Stimulated activated effector memory CD8-positive, alpha-beta T cell treated with anti-CD3 and anti-CD28 coated beads, Interleukin-12 subunit alpha, Interleukin-12 subunit beta, amount 100 ng/mL, for 72 hours (primary cell): ENCODE data around the gene CRYGS.
A peak's percentile ranks its signal among the peaks of the same experiment; 100 is the strongest.
"Not testable (repeated sequence)": the region's sequence is repeated elsewhere in the genome, so short reads cannot be mapped to it uniquely, and the experiment has no call there.

Experiments
- ATAC-seq: fragments of 150-1000 bp; cut with Tn5 transposase; 2 replicates; pipeline ENCODE4 v1.10.0; 2021
- DNase-seq, 2 donors: peaks; one replicate each; pipeline ENCODE4 v3.0.0; 2021 to 2022; ENCODE audit warnings: low spot score in 2 of 2
- H3K27ac Mint-ChIP-seq: one replicate; pipeline ENCODE4 v1.8.0; 2022; ENCODE audit warnings: mild to moderate bottlenecking, mixed read lengths
- H3K36me3 Mint-ChIP-seq: one replicate; pipeline ENCODE4 v1.8.0; 2022; ENCODE audit warnings: mild to moderate bottlenecking, mixed read lengths
- H3K4me1 Mint-ChIP-seq: one replicate; pipeline ENCODE4 v1.8.0; 2022; ENCODE audit warnings: mixed read lengths
- H3K4me3 Mint-ChIP-seq: one replicate; pipeline ENCODE4 v1.8.0; 2022; ENCODE audit warnings: mild to moderate bottlenecking, mixed read lengths
- H3K9me3 Mint-ChIP-seq: one replicate; pipeline ENCODE4 v1.8.0; 2022; ENCODE audit warnings: mixed read lengths

The CRYGS gene

DNA sequence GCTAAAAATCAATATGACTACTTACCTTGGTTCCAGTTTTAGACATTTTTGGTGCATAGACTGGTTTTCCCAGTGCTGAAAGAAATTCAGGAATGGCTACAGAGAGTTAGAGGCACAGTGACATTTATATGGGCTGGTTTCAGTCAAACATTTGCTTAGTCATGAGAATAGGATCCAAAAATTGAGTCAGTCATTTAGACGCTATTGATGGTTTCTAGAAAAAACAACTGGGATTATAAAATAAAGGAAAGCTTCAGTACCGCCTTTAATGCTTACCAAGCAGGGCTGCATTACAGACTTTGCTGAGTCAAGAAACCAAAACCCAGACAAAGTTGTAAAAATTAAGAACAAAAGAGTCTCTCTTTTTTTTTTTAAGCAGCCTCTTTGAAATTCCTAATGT, at the start of gene CRYGS:
TSS of gene CRYGS (minus strand) at position 100 of the 400 bp plus-strand sequence. CDS start at position 46, 54 bp downstream.
- peaks cover 15% of the 10 kb centered on the region for H3K4me1 Mint-ChIP-seq
- no peak within 1 kb of the TSS for H3K27ac Mint-ChIP-seq
- DNase-seq (no peak), ATAC-seq (no peak)
- H3K4me3 Mint-ChIP-seq: no peak within 1 kb of the TSS
- H3K36me3 Mint-ChIP-seq: peaks cover 61% of the 10 kb centered on the region
- no peaks in the 10 kb centered on the region for H3K9me3 Mint-ChIP-seq

- Mint-ChIP-seq H3K9me3 (no peaks in the 10 kb centered on the region), H3K4me3 (no peak overlapping the region), H3K36me3 (no peaks in the 10 kb centered on the region), H3K4me1 (no peaks in the 10 kb centered on the region), H3K27ac (no peak overlapping the region)
- no peak for DNase-seq
- no peak for ATAC-seq
Observed at GRCh38 chr3:186593862-186594261, 49.7 kb upstream of the CRYGS start.

- Mint-ChIP-seq H3K36me3 (no peaks in the 10 kb centered on the region), H3K9me3 (no peaks in the 10 kb centered on the region), H3K4me3 (no peak overlapping the region), H3K4me1 (no peaks in the 10 kb centered on the region), H3K27ac (no peak overlapping the region)
- ATAC-seq (no peak), DNase-seq (no peak)
Observed at GRCh38 chr3:186592682-186593081, 48.5 kb upstream of the CRYGS start.

GRCh38 chr3:186590580-186591295, 46.6 kb upstream of the CRYGS start:
- no peak for DNase-seq
- ATAC-seq: no peak
- no peak overlapping the region for H3K27ac Mint-ChIP-seq
- no peaks in the 10 kb centered on the region for H3K4me1 Mint-ChIP-seq
- no peaks in the 10 kb centered on the region for H3K9me3 Mint-ChIP-seq
- H3K36me3 Mint-ChIP-seq: peaks cover 10% of the 10 kb centered on the region
- H3K4me3 Mint-ChIP-seq: no peak overlapping the region

GRCh38 chr3:186589856-186590579, 45.8 kb upstream of the CRYGS start:
- Mint-ChIP-seq H3K4me1 (no peaks in the 10 kb centered on the region), H3K9me3 (no peaks in the 10 kb centered on the region), H3K27ac (no peak overlapping the region), H3K4me3 (no peak overlapping the region), H3K36me3 (peaks cover 17% of the 10 kb centered on the region)
- peak; percentile 62 for ATAC-seq
- no peak for DNase-seq

DNA sequence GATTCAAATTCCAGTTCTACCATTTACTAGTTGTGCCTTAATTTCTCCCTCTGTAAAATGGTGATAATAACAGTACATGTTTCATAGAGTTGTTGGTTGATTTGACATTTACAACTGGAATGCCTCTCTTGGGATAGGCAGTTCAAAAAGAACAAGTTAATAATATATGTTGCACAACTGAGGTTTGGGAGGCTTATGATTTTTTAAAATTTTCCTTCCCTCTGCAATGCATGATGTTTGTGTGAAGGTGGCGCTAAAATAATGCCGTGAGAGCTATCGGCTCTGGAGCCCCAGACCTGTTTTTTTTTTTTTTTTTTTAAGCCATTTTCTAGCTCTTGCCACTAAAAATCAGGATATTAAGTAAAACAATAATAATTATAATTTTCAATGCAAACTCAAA, 44.9 kb upstream of the CRYGS start:
- ATAC-seq: no peak
- DNase-seq: no peak
- H3K4me1 Mint-ChIP-seq: no peaks in the 10 kb centered on the region
- H3K9me3 Mint-ChIP-seq: no peaks in the 10 kb centered on the region
- H3K4me3 Mint-ChIP-seq: no peak overlapping the region
- no peak overlapping the region for H3K27ac Mint-ChIP-seq
- H3K36me3 Mint-ChIP-seq: peaks cover 26% of the 10 kb centered on the region

DNA sequence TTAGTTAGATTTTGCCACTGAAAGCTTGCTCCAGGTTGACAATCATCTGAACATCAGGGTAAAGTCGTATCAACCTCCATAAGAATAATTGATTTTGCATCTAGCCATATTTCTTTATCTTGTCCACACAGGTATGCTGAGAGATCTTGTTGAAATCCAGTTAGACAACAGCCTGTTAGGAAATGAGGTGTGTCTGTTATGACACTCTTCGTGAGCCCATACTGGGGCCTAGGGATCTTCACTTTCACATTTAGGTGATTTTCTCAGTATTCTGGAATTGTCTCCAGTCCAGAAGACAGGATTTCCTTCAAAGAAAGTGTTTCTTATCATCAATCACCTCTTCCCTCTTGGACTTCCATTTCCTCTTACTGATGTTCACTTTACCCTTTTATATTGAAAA, 44.5 kb upstream of the CRYGS start:
- Mint-ChIP-seq H3K4me3 (no peak overlapping the region), H3K4me1 (no peaks in the 10 kb centered on the region), H3K9me3 (no peaks in the 10 kb centered on the region), H3K27ac (no peak overlapping the region), H3K36me3 (peaks cover 31% of the 10 kb centered on the region)
- DNase-seq: no peak
- no peak for ATAC-seq

GRCh38 chr3:186587183-186587582, 43.0 kb upstream of the CRYGS start:
- Mint-ChIP-seq H3K4me3 (no peak overlapping the region), H3K4me1 (no peaks in the 10 kb centered on the region)
- ATAC-seq: no peak

GRCh38 chr3:186586245-186586644, 42.1 kb upstream of the CRYGS start:
- ATAC-seq, H3K27ac Mint-ChIP-seq, H3K4me1 Mint-ChIP-seq, H3K9me3 Mint-ChIP-seq, H3K4me3 Mint-ChIP-seq, DNase-seq: not testable (repeated sequence)
- H3K36me3 Mint-ChIP-seq: peaks cover 55% of the 10 kb centered on the region

More at GRCh38 chr3:186587183-186587582, 43.0 kb upstream of the CRYGS start:
- Mint-ChIP-seq H3K27ac (no peak overlapping the region), H3K36me3 (peaks cover 45% of the 10 kb centered on the region), H3K9me3 (no peaks in the 10 kb centered on the region)
- no peak for DNase-seq

- ATAC-seq (peak; percentile 74), DNase-seq (peak in 1 of 2 donors; percentile 44)
- no peaks in the 10 kb centered on the region for H3K4me1 Mint-ChIP-seq
- peaks cover 77% of the 10 kb centered on the region for H3K36me3 Mint-ChIP-seq
- no peak overlapping the region for H3K4me3 Mint-ChIP-seq
- H3K27ac Mint-ChIP-seq: peak overlapping the region; percentile 18
- H3K9me3 Mint-ChIP-seq: no peaks in the 10 kb centered on the region
Observed at GRCh38 chr3:186583831-186584230, 39.7 kb upstream of the CRYGS start.

- H3K4me3 Mint-ChIP-seq: no peak overlapping the region
- DNase-seq: peak in 1 of 2 donors; percentile 30
- H3K36me3 Mint-ChIP-seq: peaks cover 90% of the 10 kb centered on the region
- no peaks in the 10 kb centered on the region for H3K9me3 Mint-ChIP-seq
- H3K4me1 Mint-ChIP-seq: peaks cover 5% of the 10 kb centered on the region
- no peak overlapping the region for H3K27ac Mint-ChIP-seq
- no peak for ATAC-seq
Observed at GRCh38 chr3:186582541-186582940, 38.4 kb upstream of the CRYGS start.

- Mint-ChIP-seq H3K9me3 (no peaks in the 10 kb centered on the region), H3K4me1 (peaks cover 5% of the 10 kb centered on the region), H3K36me3 (peaks cover 98% of the 10 kb centered on the region), H3K27ac (no peak overlapping the region), H3K4me3 (no peak overlapping the region)
- DNase-seq (no peak), ATAC-seq (no peak)
Observed at GRCh38 chr3:186580785-186581184, 36.6 kb upstream of the CRYGS start.

DNA sequence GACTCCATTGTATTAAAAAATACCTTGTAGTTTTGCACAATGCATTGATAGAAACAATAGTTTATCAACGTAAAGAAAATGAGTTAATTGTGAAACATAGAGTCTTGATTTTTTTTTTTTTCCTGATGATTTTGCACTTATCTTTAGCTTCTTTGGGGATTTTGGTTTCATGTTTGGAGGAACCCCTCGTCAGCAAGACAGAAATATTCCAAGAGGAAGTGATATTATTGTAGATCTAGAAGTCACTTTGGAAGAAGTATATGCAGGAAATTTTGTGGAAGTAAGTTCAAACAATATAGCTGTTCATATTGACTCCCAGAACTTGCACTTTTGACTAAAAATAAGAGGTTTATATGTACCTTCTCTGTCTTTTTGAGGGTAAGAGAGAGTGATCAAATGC, 33.3 kb upstream of the CRYGS start:
- no peak for DNase-seq
- H3K4me1 Mint-ChIP-seq: peaks cover 5% of the 10 kb centered on the region
- no peak overlapping the region for H3K4me3 Mint-ChIP-seq
- ATAC-seq: no peak
- no peak overlapping the region for H3K27ac Mint-ChIP-seq
- peaks cover 98% of the 10 kb centered on the region for H3K36me3 Mint-ChIP-seq
- no peaks in the 10 kb centered on the region for H3K9me3 Mint-ChIP-seq

DNA sequence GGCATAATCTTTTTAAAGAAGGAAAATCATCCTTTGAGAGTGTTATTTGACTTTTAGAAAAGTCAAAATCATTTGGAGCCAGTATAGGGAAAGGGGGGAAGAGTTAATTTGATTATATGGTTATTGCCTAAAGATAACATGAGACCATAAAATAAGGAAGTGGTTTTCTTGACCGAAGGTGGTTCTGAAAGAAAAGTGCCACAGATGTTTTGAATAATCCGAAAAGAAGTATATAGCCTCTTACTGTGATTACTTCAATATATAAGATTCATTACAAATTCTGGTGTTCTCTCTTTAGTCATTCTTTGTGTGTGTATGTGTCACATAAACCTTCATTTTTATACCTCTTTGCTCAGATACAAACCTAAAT, 27.4 kb upstream of the CRYGS start:
- Mint-ChIP-seq H3K9me3 (no peaks in the 10 kb centered on the region), H3K4me3 (peak overlapping the region; percentile 93), H3K4me1 (peaks cover 30% of the 10 kb centered on the region), H3K36me3 (peaks cover 75% of the 10 kb centered on the region), H3K27ac (peak overlapping the region; percentile 98)
- ATAC-seq (no peak), DNase-seq (no peak)

GRCh38 chr3:186570941-186571643, 26.9 kb upstream of the CRYGS start:
- no peak for ATAC-seq
- peaks cover 70% of the 10 kb centered on the region for H3K36me3 Mint-ChIP-seq

More at GRCh38 chr3:186570941-186571643, 26.9 kb upstream of the CRYGS start:
- H3K4me3 Mint-ChIP-seq: peak overlapping the region; percentile 93
- no peaks in the 10 kb centered on the region for H3K9me3 Mint-ChIP-seq
- H3K27ac Mint-ChIP-seq: peak overlapping the region; percentile 98
- no peak for DNase-seq
- H3K4me1 Mint-ChIP-seq: peaks cover 35% of the 10 kb centered on the region
